Neural progenitor cell (in vitro differentiated cells): ENCODE data around the gene AARSD1. TPM values are rescaled to one million over a fixed set of nuclear protein-coding genes. Genes with fewer than 3 reads are reported as not detected.
"Not testable (repeated sequence)": the region's sequence is repeated elsewhere in the genome, so short reads cannot be mapped to it uniquely, and the experiment has no call there.

ENCODE experiments used
- DNase-seq: peaks from one replicate; pipeline ENCODE4 v3.0.0-alpha.2; 2016; ENCODE audit warnings: low spot score
- H2AFZ ChIP-seq: fragments of 200-600 bp; sonication (generic); replicated peaks from 2 replicates; pipeline ENCODE4 v1.6.1; 2016; ENCODE audit warnings: antibody characterized with exemption
- H3F3A ChIP-seq: fragments of 200-600 bp; sonication (generic); 2 replicates; pipeline ENCODE4 v1.6.1; 2016; ENCODE audit warnings: antibody characterized with exemption, low read depth
- H3K27ac ChIP-seq: fragments of 200-600 bp; sonication (generic); 2 replicates; pipeline ENCODE4 v1.5.1; 2016; ENCODE audit warnings: mild to moderate bottlenecking
- H3K27me3 ChIP-seq: fragments of 200-600 bp; sonication (generic); 2 replicates; pipeline ENCODE4 v1.6.1; 2016; ENCODE audit warnings: mild to moderate bottlenecking, moderate library complexity
- H3K36me3 ChIP-seq: fragments of 200-600 bp; sonication (generic); 2 replicates; pipeline ENCODE4 v1.5.1; 2016
- H3K4me1 ChIP-seq: fragments of 200-600 bp; sonication (generic); 2 replicates; pipeline ENCODE4 v1.6.1; 2016; ENCODE audit warnings: mixed run types
- H3K4me2 ChIP-seq: fragments of 200-600 bp; sonication (generic); 2 replicates; pipeline ENCODE4 v1.6.1; 2016
- H3K4me3 ChIP-seq: fragments of 200-600 bp; sonication (generic); 2 replicates; pipeline ENCODE4 v1.5.1; 2016
- H3K79me2 ChIP-seq: fragments of 200-600 bp; sonication (generic); 2 replicates; pipeline ENCODE4 v1.6.1; 2016; ENCODE audit warnings: low read depth
- H3K9ac ChIP-seq: fragments of 200-600 bp; sonication (generic); 2 replicates; pipeline ENCODE4 v1.6.1; 2016
- H3K9me3 ChIP-seq: fragments of 200-600 bp; sonication (generic); 2 replicates; pipeline ENCODE4 v1.5.1; 2016; ENCODE audit warnings: low read depth
- H4K20me1 ChIP-seq: fragments of 200-600 bp; sonication (generic); 2 replicates; pipeline ENCODE4 v1.6.1; 2016; ENCODE audit warnings: low read depth
- H3K27ac Mint-ChIP-seq: 3 replicates; pipeline ENCODE4 v1.8.0; 2021; ENCODE audit warnings: mixed read lengths
- H3K27me3 Mint-ChIP-seq: 2 replicates; pipeline ENCODE4 v1.8.0; 2022; ENCODE audit warnings: low read depth, mild to moderate bottlenecking, inconsistent platforms, moderate library complexity, mixed read lengths; ENCODE audit not compliant: insufficient read depth
- H3K36me3 Mint-ChIP-seq: 3 replicates; pipeline ENCODE4 v1.8.0; 2021; ENCODE audit warnings: mixed read lengths
- H3K4me1 Mint-ChIP-seq: 3 replicates; pipeline ENCODE4 v1.8.0; 2021; ENCODE audit warnings: mixed read lengths
- H3K4me3 Mint-ChIP-seq: 3 replicates; pipeline ENCODE4 v1.8.0; 2021; ENCODE audit warnings: mild to moderate bottlenecking, moderate library complexity, mixed read lengths
- H3K9me3 Mint-ChIP-seq: 3 replicates; pipeline ENCODE4 v1.8.0; 2020; ENCODE audit warnings: mixed read lengths
- CTCF ChIP-seq: fragments of 200-600 bp; sonication (generic); IDR thresholded peaks from 2 replicates; pipeline ENCODE4 v1.5.1; 2017; ENCODE audit warnings: antibody characterized with exemption, mild to moderate bottlenecking
- EZH2 ChIP-seq: fragments of 200-600 bp; sonication (generic); IDR thresholded peaks from 2 replicates; pipeline ENCODE4 v1.6.1; 2017; ENCODE audit warnings: antibody characterized with exemption, mild to moderate bottlenecking, moderate library complexity
- EZH2phosphoT487 ChIP-seq: fragments of 200-600 bp; sonication (generic); IDR thresholded peaks from 2 replicates; pipeline ENCODE4 v1.6.1; 2017; ENCODE audit warnings: antibody characterized with exemption
- total RNA-seq: library from RNA; depleted of rRNA; stranded (reverse); fragments of >200 nt; gene quantifications from 2 replicates; pipeline ENCODE4 v1.2.3, GENCODE V29; 2015; ENCODE audit warnings: low replicate concordance

Gene AARSD1
- total RNA-seq, 1 donor from 2014 or later: 23.7 TPM

GRCh38 chr17:42980766-42981397 lies 16.6 kb upstream of the AARSD1 start:
- H3K27ac Mint-ChIP-seq: peak overlapping the region; percentile 93
- H2AFZ ChIP-seq: peak overlapping the region; percentile 83
- peak overlapping the region; percentile 16 for H3K27ac ChIP-seq

GRCh38 chr17:42980274-42980765 lies 16.1 kb upstream of the AARSD1 start, which contains the start of gene RUNDC1:
TSS of gene RUNDC1 (plus strand) at chr17:42980565. CDS start at chr17:42980577, 12 bp downstream.
- H3K4me1 Mint-ChIP-seq: peaks cover 23% of the 10 kb centered on the region
- TF ChIP-seq EZH2phosphoT487 (no peak), CTCF (no peak), EZH2 (no peak)

More at GRCh38 chr17:42980766-42981397, 16.6 kb upstream of the AARSD1 start:
- Histone ChIP-seq H3K4me2 (peak overlapping the region; percentile 93), H3K4me3 (peak overlapping the region; percentile 84), H3K4me1 (peaks cover 11% of the 10 kb centered on the region), H4K20me1 (peaks cover 18% of the 10 kb centered on the region), H3K36me3 (no peaks in the 10 kb centered on the region), H3K27me3 (no peaks in the 10 kb centered on the region), H3F3A (peaks cover 19% of the 10 kb centered on the region), H3K9me3 (no peaks in the 10 kb centered on the region), H3K79me2 (peaks cover 41% of the 10 kb centered on the region), H3K9ac (peak overlapping the region; percentile 78)
- TF ChIP-seq EZH2: no peak
- peak; percentile 32 for TF ChIP-seq CTCF
- Mint-ChIP-seq H3K4me3 (peak overlapping the region; percentile 99), H3K36me3 (peaks cover 18% of the 10 kb centered on the region), H3K4me1 (peaks cover 23% of the 10 kb centered on the region), H3K9me3 (no peaks in the 10 kb centered on the region), H3K27me3 (peaks cover 9% of the 10 kb centered on the region)
- DNase-seq: peak; percentile 78

GRCh38 chr17:42979511-42980273 lies 15.4 kb upstream of the AARSD1 start, which contains the start of gene PTGES3L:
TSS of gene PTGES3L (minus strand) at chr17:42980080. CDS start at chr17:42980053, 27 bp downstream.
- H4K20me1 ChIP-seq: peaks cover 18% of the 10 kb centered on the region
- no peaks in the 10 kb centered on the region for H3K36me3 ChIP-seq
- peak within 1 kb of the TSS; percentile 84 for H3K4me3 ChIP-seq
- no peaks in the 10 kb centered on the region for H3K27me3 ChIP-seq
- Mint-ChIP-seq H3K27me3 (peaks cover 9% of the 10 kb centered on the region), H3K27ac (peak within 1 kb of the TSS; percentile 96), H3K36me3 (peaks cover 11% of the 10 kb centered on the region), H3K9me3 (no peaks in the 10 kb centered on the region), H3K4me3 (peak within 1 kb of the TSS; percentile 100), H3K4me1 (peaks cover 23% of the 10 kb centered on the region)
- peaks cover 19% of the 10 kb centered on the region for H3F3A ChIP-seq
- peak within 1 kb of the TSS; percentile 83 for H2AFZ ChIP-seq
- peaks cover 33% of the 10 kb centered on the region for H3K79me2 ChIP-seq
- peaks cover 11% of the 10 kb centered on the region for H3K4me1 ChIP-seq
- no peaks in the 10 kb centered on the region for H3K9me3 ChIP-seq
- peak within 1 kb of the TSS; percentile 16 for H3K27ac ChIP-seq
- DNase-seq: peak; percentile 67
- TF ChIP-seq CTCF (no peak), EZH2phosphoT487 (no peak), EZH2 (no peak)
- peak within 1 kb of the TSS; percentile 78 for H3K9ac ChIP-seq
- H3K4me2 ChIP-seq: peak within 1 kb of the TSS; percentile 93

More at GRCh38 chr17:42980274-42980765, 16.1 kb upstream of the AARSD1 start, which contains the start of gene RUNDC1:
- peak within 1 kb of the TSS; percentile 84 for H3K4me3 ChIP-seq
- Mint-ChIP-seq H3K27me3 (peaks cover 9% of the 10 kb centered on the region), H3K36me3 (peaks cover 14% of the 10 kb centered on the region), H3K4me3 (peak within 1 kb of the TSS; percentile 100), H3K9me3 (no peaks in the 10 kb centered on the region), H3K27ac (peak within 1 kb of the TSS; percentile 96)
- H3K79me2 ChIP-seq: peaks cover 37% of the 10 kb centered on the region
- H3K4me2 ChIP-seq: peak within 1 kb of the TSS; percentile 93
- no peaks in the 10 kb centered on the region for H3K27me3 ChIP-seq
- no peaks in the 10 kb centered on the region for H3K36me3 ChIP-seq
- H2AFZ ChIP-seq: peak within 1 kb of the TSS; percentile 83
- H3K4me1 ChIP-seq: peaks cover 11% of the 10 kb centered on the region
- no peaks in the 10 kb centered on the region for H3K9me3 ChIP-seq
- H3F3A ChIP-seq: peaks cover 19% of the 10 kb centered on the region
- peak; percentile 98 for DNase-seq
- peak within 1 kb of the TSS; percentile 78 for H3K9ac ChIP-seq
- H3K27ac ChIP-seq: peak within 1 kb of the TSS; percentile 16
- H4K20me1 ChIP-seq: peaks cover 18% of the 10 kb centered on the region

GRCh38 chr17:42975701-42976100 lies 11.4 kb upstream of the AARSD1 start:
- not testable (repeated sequence) for H3K9ac ChIP-seq, H3K9me3 Mint-ChIP-seq, H3K9me3 ChIP-seq, H3K4me1 ChIP-seq, H3K27me3 Mint-ChIP-seq, H4K20me1 ChIP-seq, H2AFZ ChIP-seq, H3K4me2 ChIP-seq, H3K36me3 ChIP-seq, H3K4me3 ChIP-seq, H3K27ac Mint-ChIP-seq, H3K27me3 ChIP-seq, H3K27ac ChIP-seq, DNase-seq, H3K36me3 Mint-ChIP-seq, H3K79me2 ChIP-seq, H3K4me3 Mint-ChIP-seq
- H3F3A ChIP-seq: peaks cover 10% of the 10 kb centered on the region
- H3K4me1 Mint-ChIP-seq: peaks cover 11% of the 10 kb centered on the region
